ENCODE data around the gene GALNT17.

GALNT17 gene

GRCh38 chr7:71511361-71511807 is 379.4 kb downstream of the GALNT17 start:
- DNase-seq, result no peak

DNA sequence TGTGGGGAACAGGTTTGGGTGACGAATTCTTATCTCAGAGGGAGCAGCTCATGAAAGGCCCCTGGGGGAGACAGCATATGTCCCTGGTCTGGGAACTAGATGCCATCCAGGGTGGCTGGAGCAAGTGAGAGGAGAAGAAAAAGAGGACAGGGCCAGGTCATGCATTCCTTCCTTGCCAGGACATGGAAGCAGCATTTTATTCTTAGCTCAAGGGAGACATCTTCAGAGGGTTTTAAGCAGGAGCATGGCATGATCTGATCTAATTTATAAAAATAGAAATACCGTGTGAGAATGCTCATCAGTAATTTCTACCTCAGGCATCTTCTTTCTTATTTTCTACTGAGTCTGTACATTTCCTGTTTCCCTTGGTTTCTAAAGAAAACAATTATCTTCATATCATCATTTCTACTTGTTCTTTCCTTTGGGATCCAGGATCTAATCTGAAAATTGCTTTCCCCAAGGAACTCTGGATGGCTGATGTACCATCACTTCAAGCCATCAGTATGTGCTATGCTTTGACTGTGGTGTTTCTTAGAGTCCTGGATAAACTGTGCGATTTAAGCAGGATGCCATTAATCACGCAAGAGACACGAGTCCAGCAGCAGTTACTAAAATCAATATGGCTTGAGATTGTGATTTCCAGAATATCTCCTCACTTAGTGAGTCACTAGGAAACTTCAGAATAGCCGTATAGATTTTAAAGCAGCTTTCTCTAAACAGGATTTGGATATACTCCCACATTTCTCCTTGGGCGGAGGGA is 386.2 kb downstream of the GALNT17 start:
- DNase-seq, result no peak

DNA sequence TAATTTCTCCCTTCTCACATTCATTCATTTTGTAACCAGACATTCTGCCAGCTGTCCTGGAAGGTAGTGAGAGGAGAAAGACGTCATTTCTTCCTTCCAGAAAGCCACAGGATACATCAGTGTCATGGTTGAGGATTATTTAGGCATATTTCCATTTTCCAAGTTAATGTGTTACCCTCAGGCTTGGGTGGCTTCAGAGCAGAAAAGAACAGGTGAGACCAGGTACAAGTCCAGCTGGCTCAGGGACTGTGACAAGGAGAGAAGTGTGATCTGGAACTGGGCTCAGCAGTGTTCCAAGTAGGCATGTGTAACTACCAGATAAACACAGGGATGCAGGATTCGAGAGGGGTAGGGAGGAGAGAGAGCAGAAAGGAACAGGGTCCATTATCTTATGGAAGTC is 386.9 kb downstream of the GALNT17 start:
- no peak for DNase-seq

DNA sequence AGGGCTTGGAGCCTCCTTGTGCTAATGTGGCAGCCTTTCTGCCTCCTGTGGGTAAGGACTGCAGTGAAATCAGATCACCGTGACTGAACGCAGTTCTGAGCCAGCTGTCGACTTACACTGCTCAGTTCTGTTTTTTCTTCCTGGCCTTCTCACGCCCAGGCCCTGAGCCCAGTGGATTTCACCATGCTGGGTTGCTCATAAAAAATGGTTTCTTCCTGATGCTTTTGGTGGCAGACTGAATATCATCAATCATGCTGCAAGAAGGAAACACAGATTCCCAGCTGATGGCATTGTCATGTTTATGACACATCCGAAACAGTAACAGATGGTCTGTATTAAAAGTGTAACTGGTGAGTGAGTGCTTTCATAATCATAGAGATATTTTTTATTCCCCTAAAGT is 389.6 kb downstream of the GALNT17 start:
- no peak for DNase-seq

DNA sequence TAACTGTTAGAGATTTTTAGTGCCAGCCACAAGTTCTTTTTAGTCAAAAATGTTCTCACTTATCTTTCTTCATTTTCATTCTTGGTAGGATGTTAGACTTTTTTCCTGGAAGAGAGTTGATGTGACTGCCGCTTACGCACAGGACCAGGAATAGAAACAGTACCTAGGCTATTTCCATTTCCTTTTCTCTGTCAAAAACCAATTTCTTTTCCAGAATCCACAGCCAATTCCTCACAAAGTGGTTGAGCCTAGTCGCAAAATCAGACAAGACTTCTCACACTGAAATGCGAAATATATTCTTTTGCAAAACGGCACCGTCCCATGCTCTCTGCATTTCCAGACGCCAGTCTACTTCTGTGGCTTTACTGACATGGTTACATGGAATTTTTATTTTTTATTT is 394.2 kb downstream of the GALNT17 start:
- DNase-seq, result no peak

GRCh38 chr7:71527213-71527612 is 395.3 kb downstream of the GALNT17 start:
- no peak for DNase-seq

DNA sequence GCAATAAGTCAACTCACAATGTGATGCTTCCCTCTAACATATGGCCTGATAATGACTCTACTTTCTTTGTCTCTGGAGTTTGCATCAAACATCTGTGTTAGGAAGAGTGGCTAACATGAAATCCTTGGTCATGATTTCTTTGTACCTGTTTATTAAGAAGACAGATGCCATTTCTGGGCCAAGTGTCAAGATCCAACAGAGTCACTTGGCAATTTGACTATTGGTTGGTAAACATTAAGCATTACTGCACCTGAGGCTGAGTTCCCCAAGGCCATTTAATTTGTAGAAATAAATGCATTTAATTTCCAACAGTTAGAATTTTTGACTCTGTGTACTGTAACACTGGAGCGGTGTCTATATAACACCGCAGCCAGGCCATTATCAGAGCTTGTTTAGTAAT is 403.7 kb downstream of the GALNT17 start:
- no peak for DNase-seq

- DNase-seq, result no peak
These were observed 406.3 kb downstream of the GALNT17 start for GRCh38 chr7:71538210-71538609.

- no peak for DNase-seq
These were observed 407.7 kb downstream of the GALNT17 start for GRCh38 chr7:71539615-71540014.

GRCh38 chr7:71541707-71542353 is 409.9 kb downstream of the GALNT17 start:
- no peak for DNase-seq

GRCh38 chr7:71543396-71543795 is 411.5 kb downstream of the GALNT17 start:
- no peak for DNase-seq

GRCh38 chr7:71544816-71545215 is 412.9 kb downstream of the GALNT17 start:
- DNase-seq, result no peak

- DNase-seq, result no peak
These were observed 415.5 kb downstream of the GALNT17 start for GRCh38 chr7:71547426-71547825.

GRCh38 chr7:71548746-71549145 is 416.8 kb downstream of the GALNT17 start:
- DNase-seq, result no peak

GRCh38 chr7:71553306-71553705 is 421.4 kb downstream of the GALNT17 start:
- no peak for DNase-seq

- no peak for DNase-seq
These were observed 423.8 kb downstream of the GALNT17 start for GRCh38 chr7:71555758-71556157.

- DNase-seq, result no peak
These were observed 427.1 kb downstream of the GALNT17 start for GRCh38 chr7:71558806-71559613.

- DNase-seq, result no peak
These were observed 428.5 kb downstream of the GALNT17 start for GRCh38 chr7:71560354-71560995.

DNA sequence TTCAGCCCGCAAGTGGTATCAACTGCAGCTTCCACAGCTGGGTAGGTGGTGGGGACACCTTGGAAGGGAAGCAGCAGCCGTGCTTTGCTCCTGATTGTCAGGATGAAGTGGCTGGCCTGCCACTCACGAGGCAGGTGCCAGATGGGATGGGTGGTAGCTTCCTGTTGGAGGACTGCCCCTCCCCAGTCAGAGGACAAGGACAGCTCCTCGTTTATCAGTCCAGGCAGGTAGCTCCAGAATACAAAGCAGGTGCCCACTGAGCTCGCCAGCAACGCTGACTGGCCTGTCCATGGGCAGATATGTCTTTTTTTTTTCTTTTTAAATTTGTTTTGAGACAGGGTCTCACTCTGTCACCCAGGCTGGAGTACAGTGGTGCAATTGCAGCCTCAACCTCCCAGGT is 431.3 kb downstream of the GALNT17 start:
- no peak for DNase-seq

- DNase-seq, result no peak
These were observed 434.4 kb downstream of the GALNT17 start for GRCh38 chr7:71566376-71566775.

- no peak for DNase-seq
These were observed 435.0 kb downstream of the GALNT17 start for GRCh38 chr7:71566991-71567390.

DNA sequence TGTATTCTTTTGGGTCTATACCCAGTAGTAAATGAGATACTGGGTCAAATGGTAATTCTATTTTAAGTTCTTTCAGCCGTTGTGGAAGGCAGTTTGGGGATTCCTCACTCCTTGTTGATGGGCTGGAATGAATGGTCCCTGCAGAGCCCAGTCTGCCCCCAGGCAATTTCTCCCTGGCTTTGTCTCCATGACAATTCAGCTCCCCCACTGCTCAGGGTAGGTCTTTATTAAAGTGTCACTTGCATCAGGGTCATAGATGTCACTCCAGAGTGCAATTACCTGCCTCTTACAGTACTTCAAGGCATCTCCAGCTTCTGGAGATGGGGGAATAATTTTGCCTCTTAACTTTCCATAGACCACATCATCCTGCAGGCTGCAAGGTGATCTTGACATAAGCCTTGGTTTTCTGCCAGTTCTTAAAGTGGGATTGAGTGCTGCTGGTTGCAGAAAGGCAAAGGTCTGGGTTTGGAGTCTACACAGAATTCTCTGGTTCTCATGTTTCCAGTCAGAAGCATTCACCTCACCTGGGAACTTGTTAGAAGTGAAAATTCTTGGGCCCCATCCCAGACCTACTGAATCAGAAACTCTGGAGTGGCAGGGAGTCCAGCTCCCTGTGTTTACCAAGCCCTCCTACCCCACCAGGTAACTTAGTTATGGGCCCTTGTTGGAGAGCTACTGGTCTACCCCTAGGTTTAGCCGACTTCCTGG is 442.4 kb downstream of the GALNT17 start:
- DNase-seq, result no peak

DNA sequence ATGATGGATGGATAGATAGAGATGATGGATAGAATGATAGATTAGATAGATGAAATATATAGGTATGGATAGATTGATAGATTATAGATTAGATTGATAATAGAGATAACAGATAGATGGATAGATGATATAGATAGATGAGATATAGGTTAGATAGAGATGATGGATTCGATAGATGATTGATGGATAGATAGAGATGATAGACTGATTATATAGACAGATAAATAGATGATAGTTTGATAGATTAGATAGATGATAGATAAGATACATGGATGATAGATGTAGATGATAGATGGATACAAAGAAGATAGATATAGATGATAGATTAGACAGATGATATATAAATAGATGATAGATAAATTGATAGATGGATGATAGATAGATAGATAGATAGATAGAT is 448.1 kb downstream of the GALNT17 start:
- no peak for DNase-seq

Measured in CD4-positive, alpha-beta T cell treated with Interleukin-17A for 1 hour (primary cell).